NB4 (cell line): ENCODE data around the gene DOC2B.

ENCODE experiments used
- MAX ChIP-seq: IDR thresholded peaks from 2 replicates; pipeline ENCODE4 v1.6.1; 2011; ENCODE audit warnings: low read depth, low read length
- MYC ChIP-seq: IDR thresholded peaks from 2 replicates; pipeline ENCODE4 v1.6.1; 2011; ENCODE audit warnings: low read depth, low read length
- POLR2A ChIP-seq: IDR thresholded peaks from 2 replicates; pipeline ENCODE4 v1.6.1; 2011; ENCODE audit warnings: mild to moderate bottlenecking; ENCODE audit not compliant: insufficient read length; ENCODE audit errors: extremely low read depth
- TF ChIP-seq, protein P1 (sequence below): IDR thresholded peaks from one replicate; pipeline ENCODE4 v1.5.1; 2012; ENCODE audit warnings: low read depth, low read length

DNA sequence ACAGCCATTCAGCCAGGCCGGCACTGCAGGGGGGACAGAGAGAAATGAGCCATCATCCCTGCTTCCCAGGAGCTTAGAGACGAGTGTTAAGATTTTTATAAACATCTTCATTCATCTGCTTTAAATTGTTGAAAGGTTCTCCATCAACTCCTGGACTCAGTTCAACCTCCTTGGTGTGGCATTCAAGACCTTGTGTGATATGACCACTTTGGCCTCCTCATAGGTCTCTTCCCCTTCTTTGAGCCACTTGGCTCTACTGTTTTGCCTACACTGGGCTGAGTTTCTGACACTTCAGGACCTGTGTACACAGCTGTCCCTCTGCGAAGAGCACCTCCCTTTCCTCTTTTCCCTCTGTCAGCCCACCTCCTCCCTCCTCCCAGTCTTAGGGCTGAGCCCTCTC lies 4.3 kb downstream of the DOC2B start:
- TF ChIP-seq, protein P1, sequence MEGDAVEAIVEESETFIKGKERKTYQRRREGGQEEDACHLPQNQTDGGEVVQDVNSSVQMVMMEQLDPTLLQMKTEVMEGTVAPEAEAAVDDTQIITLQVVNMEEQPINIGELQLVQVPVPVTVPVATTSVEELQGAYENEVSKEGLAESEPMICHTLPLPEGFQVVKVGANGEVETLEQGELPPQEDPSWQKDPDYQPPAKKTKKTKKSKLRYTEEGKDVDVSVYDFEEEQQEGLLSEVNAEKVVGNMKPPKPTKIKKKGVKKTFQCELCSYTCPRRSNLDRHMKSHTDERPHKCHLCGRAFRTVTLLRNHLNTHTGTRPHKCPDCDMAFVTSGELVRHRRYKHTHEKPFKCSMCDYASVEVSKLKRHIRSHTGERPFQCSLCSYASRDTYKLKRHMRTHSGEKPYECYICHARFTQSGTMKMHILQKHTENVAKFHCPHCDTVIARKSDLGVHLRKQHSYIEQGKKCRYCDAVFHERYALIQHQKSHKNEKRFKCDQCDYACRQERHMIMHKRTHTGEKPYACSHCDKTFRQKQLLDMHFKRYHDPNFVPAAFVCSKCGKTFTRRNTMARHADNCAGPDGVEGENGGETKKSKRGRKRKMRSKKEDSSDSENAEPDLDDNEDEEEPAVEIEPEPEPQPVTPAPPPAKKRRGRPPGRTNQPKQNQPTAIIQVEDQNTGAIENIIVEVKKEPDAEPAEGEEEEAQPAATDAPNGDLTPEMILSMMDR = no peak
- TF ChIP-seq POLR2A (no peak), MAX (no peak), MYC (no peak)
